DND-41 (cell line): ENCODE results near the gene PKNOX1.
"Not testable (repeated sequence)": the region's sequence is repeated elsewhere in the genome, so short reads cannot be mapped to it uniquely, and the experiment has no call there.

Experiments
- ATAC-seq: fragments of 200-7000 bp; cut with Tn5 transposase; 3 replicates; pipeline ENCODE4 v1.9.1; 2021; ENCODE audit warnings: low read depth; ENCODE audit not compliant: insufficient read depth
- DNase-seq: peaks from one replicate; pipeline ENCODE4 v3.0.0-alpha.2; 2020
- H2AFZ ChIP-seq: 2 replicates; pipeline ENCODE4 v1.6.0; 2012; ENCODE audit warnings: low read depth, low read length
- H3K27ac ChIP-seq: 2 replicates; pipeline ENCODE4 v1.5.1; 2012; ENCODE audit warnings: low read length, inconsistent platforms
- H3K27me3 ChIP-seq: fragments of 200-600 bp; sonication (generic); 2 replicates; pipeline ENCODE4 v1.6.0; 2012; ENCODE audit warnings: low read length, mild to moderate bottlenecking, inconsistent platforms; ENCODE audit not compliant: insufficient read depth, poor library complexity
- H3K36me3 ChIP-seq: 2 replicates; pipeline ENCODE4 v1.5.1; 2012; ENCODE audit warnings: low read length, inconsistent platforms; ENCODE audit not compliant: insufficient read depth
- H3K4me1 ChIP-seq: 2 replicates; pipeline ENCODE4 v1.5.1; 2012; ENCODE audit warnings: mild to moderate bottlenecking, low read length; ENCODE audit not compliant: insufficient read depth
- H3K4me2 ChIP-seq: 2 replicates; pipeline ENCODE4 v1.6.0; 2012; ENCODE audit warnings: mild to moderate bottlenecking, moderate library complexity, low read length, inconsistent platforms; ENCODE audit not compliant: insufficient read depth
- H3K4me3 ChIP-seq, 2 experiments: fragments of 200-600 bp in 1 of 2; shearing (Covaris generic) in 1 of 2; 2 replicates each; pipeline ENCODE4 v1.5.1; 2012 to 2016; ENCODE audit warnings: inconsistent platforms in 2 of 2, low read length in 2 of 2, mild to moderate bottlenecking in 2 of 2, low read depth in 1 of 2, moderate library complexity in 1 of 2
- H3K79me2 ChIP-seq: 2 replicates; pipeline ENCODE4 v1.6.0; 2012; ENCODE audit warnings: low read length, inconsistent platforms; ENCODE audit not compliant: insufficient read depth
- H3K9ac ChIP-seq: 2 replicates; pipeline ENCODE4 v1.6.0; 2012; ENCODE audit warnings: low read depth, mild to moderate bottlenecking, inconsistent platforms, low read length, moderate library complexity
- H3K9me3 ChIP-seq: 2 replicates; pipeline ENCODE4 v1.5.1; 2012; ENCODE audit warnings: low read length, moderate library complexity, mild to moderate bottlenecking, inconsistent platforms; ENCODE audit not compliant: insufficient read depth, severe bottlenecking
- H4K20me1 ChIP-seq: 2 replicates; pipeline ENCODE4 v1.6.0; 2012; ENCODE audit warnings: low read length; ENCODE audit not compliant: insufficient read depth
- CTCF ChIP-seq: IDR thresholded peaks from 2 replicates; pipeline ENCODE4 v1.5.1; 2012; ENCODE audit warnings: borderline replicate concordance, low read length, moderate library complexity, mild to moderate bottlenecking; ENCODE audit not compliant: poor library complexity, severe bottlenecking; ENCODE audit errors: extremely low read depth
- EZH2 ChIP-seq: IDR thresholded peaks from 3 replicates; pipeline ENCODE4 v1.6.1; 2012; ENCODE audit warnings: borderline replicate concordance, low read depth, mild to moderate bottlenecking, moderate library complexity, low read length, inconsistent platforms; ENCODE audit not compliant: severe bottlenecking

PKNOX1 gene

GRCh38 chr21:42964086-42964485, 10.3 kb upstream of the PKNOX1 start:
- ATAC-seq = no peak
- H3K27ac ChIP-seq = no peak overlapping the region
- H3K4me2 ChIP-seq = no peak overlapping the region
- H3K27me3 ChIP-seq = no peaks in the 10 kb centered on the region
- no peak for DNase-seq
- H3K4me3 ChIP-seq = no peak overlapping the region
- H3K9me3 ChIP-seq = no peaks in the 10 kb centered on the region
- TF ChIP-seq EZH2 (no peak), CTCF (no peak)
- H3K79me2 ChIP-seq = no peaks in the 10 kb centered on the region
- H3K9ac ChIP-seq = no peak overlapping the region
- H4K20me1 ChIP-seq = no peaks in the 10 kb centered on the region
- H3K36me3 ChIP-seq = no peaks in the 10 kb centered on the region
- no peak overlapping the region; the same call in 1 of the 2 replicates for H2AFZ ChIP-seq
- H3K4me1 ChIP-seq = no peaks in the 10 kb centered on the region

GRCh38 chr21:42964546-42965210, 9.7 kb upstream of the PKNOX1 start:
- Histone ChIP-seq H3K4me2 (no peak overlapping the region), H2AFZ (no peak overlapping the region), H3K27ac (no peak overlapping the region), H3K4me1 (no peaks in the 10 kb centered on the region), H3K9me3 (no peaks in the 10 kb centered on the region), H3K27me3 (no peaks in the 10 kb centered on the region), H3K79me2 (no peaks in the 10 kb centered on the region), H3K9ac (no peak overlapping the region), H3K4me3 (no peak overlapping the region), H3K36me3 (no peaks in the 10 kb centered on the region), H4K20me1 (no peaks in the 10 kb centered on the region)
- TF ChIP-seq EZH2 = no peak
- no peak for TF ChIP-seq CTCF
- no peak for ATAC-seq
- no peak for DNase-seq

- Histone ChIP-seq H3K4me3 (no peak overlapping the region), H4K20me1 (no peaks in the 10 kb centered on the region), H3K9me3 (no peaks in the 10 kb centered on the region), H3K4me2 (no peak overlapping the region), H3K4me1 (no peaks in the 10 kb centered on the region), H3K27me3 (no peaks in the 10 kb centered on the region), H3K36me3 (no peaks in the 10 kb centered on the region), H3K9ac (no peak overlapping the region), H2AFZ (no peak overlapping the region), H3K79me2 (no peaks in the 10 kb centered on the region), H3K27ac (no peak overlapping the region)
- TF ChIP-seq CTCF = no peak
- no peak for ATAC-seq
- DNase-seq = no peak
Observed at GRCh38 chr21:42965211-42965560, 9.2 kb upstream of the PKNOX1 start.

- not testable (repeated sequence) for H4K20me1 ChIP-seq, H3K9ac ChIP-seq, ATAC-seq, H2AFZ ChIP-seq, H3K4me3 ChIP-seq, H3K4me2 ChIP-seq, H3K36me3 ChIP-seq, H3K27me3 ChIP-seq, H3K27ac ChIP-seq, H3K79me2 ChIP-seq, H3K4me1 ChIP-seq, H3K9me3 ChIP-seq, DNase-seq
Observed at GRCh38 chr21:42967616-42968015, 6.7 kb upstream of the PKNOX1 start.
